K562 (cell line): ENCODE data around the gene CCL2. TPM values are rescaled to one million over a fixed set of nuclear protein-coding genes. Genes with fewer than 3 reads are reported as not detected.

Experiments used
- ATAC-seq: fragments of 200-7000 bp; cut with Tn5 transposase; 3 replicates; pipeline ENCODE4 v1.9.1; 2020; ENCODE audit warnings: moderate library complexity
- BruUV-seq: library from RNA; stranded (reverse); fragments of 400-500 nt; replicated peaks from 2 replicates; lab custom pipeline; 2021; lab: Mats Ljungman, UMichigan
- CTCF ChIA-PET: fragments of 300-600 bp; formaldehyde crosslinking; extraction: SDS; loops from one replicate; lab custom pipeline; 2021; ENCODE audit warnings: low intra/inter-chr PET ratio; lab: Yijun Ruan, JAX
- POLR2A ChIA-PET: fragments of 300-600, 350-650 bp; sonication (Branson Sonifier 250); formaldehyde crosslinking; extraction: SDS; loops from one replicate; lab custom pipeline; 2021; ENCODE audit warnings: antibody characterized with exemption, inconsistent platforms; lab: Yijun Ruan, JAX
- DNase-seq, 4 experiments: peaks; one replicate each; pipeline versions ENCODE4 v3.0.0 to v3.0.0-alpha.2; 2011 to 2018; ENCODE audit warnings: low spot score in 3 of 4, mixed read lengths in 3 of 4; ENCODE audit errors: extremely low read depth in 1 of 4
- FAIRE-seq: peaks from 2 replicates; lab custom pipeline; 2011; peaks lifted over from hg19 to GRCh38; lab: Jason Lieb, UNC
- H2AFZ ChIP-seq: 2 replicates; pipeline ENCODE4 v1.6.0; 2011; ENCODE audit warnings: low read depth, low read length, control low read depth, inconsistent platforms
- H3K27ac ChIP-seq: fragments of 200-600 bp; 3 replicates; pipeline ENCODE4 v1.8.0; 2011; ENCODE audit warnings: low read depth, mild to moderate bottlenecking, control low read depth, inconsistent platforms, low read length, moderate library complexity, mixed read lengths; ENCODE audit errors: extremely low read depth
- H3K27me3 ChIP-seq, 2 experiments: fragments of 300-600 bp in 1 of 2; 2 replicates in 1 of 2; 3 replicates in 1 of 2; pipeline versions ENCODE4 v1.6.0 to v1.8.0; 2011; ENCODE audit warnings: inconsistent platforms in 2 of 2, low read length in 2 of 2, mild to moderate bottlenecking in 1 of 2, mixed read lengths in 1 of 2, moderate library complexity in 1 of 2; ENCODE audit not compliant: control insufficient read depth in 2 of 2, insufficient read depth in 2 of 2
- H3K36me3 ChIP-seq: fragments of 300-600 bp; 3 replicates; pipeline ENCODE4 v1.8.0; 2011; ENCODE audit warnings: mild to moderate bottlenecking, low read length, inconsistent platforms; ENCODE audit not compliant: control insufficient read depth, insufficient read depth
- H3K4me1 ChIP-seq, 2 experiments: fragments of 200-600 bp in 1 of 2; replicated peaks in 1 of 2; 2 replicates in 1 of 2; 3 replicates in 1 of 2; pipeline versions ENCODE4 v1.5.1 to v1.8.0; 2011; ENCODE audit warnings: inconsistent platforms in 2 of 2, low read length in 2 of 2, mild to moderate bottlenecking in 1 of 2, mixed read lengths in 1 of 2, moderate library complexity in 1 of 2; ENCODE audit not compliant: control insufficient read depth in 2 of 2, insufficient read depth in 2 of 2
- H3K4me2 ChIP-seq: 2 replicates; pipeline ENCODE4 v1.6.1; 2011; ENCODE audit warnings: low read length, control low read depth, inconsistent platforms, mixed read lengths; ENCODE audit not compliant: insufficient read depth
- H3K4me3 ChIP-seq: fragments of 200-600 bp; sonication (generic), shearing (Covaris generic); 2 replicates; pipeline ENCODE4 v1.5.1; 2016; ENCODE audit warnings: control low read depth, inconsistent platforms
- H3K79me2 ChIP-seq: fragments of 200-600 bp; 3 replicates; pipeline ENCODE4 v1.8.0; 2011; ENCODE audit warnings: low read length, inconsistent platforms; ENCODE audit not compliant: control insufficient read depth, insufficient read depth
- H3K9ac ChIP-seq, 2 experiments: 2 replicates each; pipeline versions ENCODE4 v1.6.0 to v1.6.1; 2011; ENCODE audit warnings: low read depth in 2 of 2, low read length in 2 of 2, control low read depth in 1 of 2, inconsistent platforms in 1 of 2, mild to moderate bottlenecking in 1 of 2, mixed read lengths in 1 of 2; ENCODE audit not compliant: insufficient read depth in 1 of 2
- H3K9me1 ChIP-seq: one replicate; pipeline ENCODE4 v1.6.0; 2011; ENCODE audit warnings: inconsistent platforms, mild to moderate bottlenecking, low read length, moderate library complexity; ENCODE audit not compliant: control insufficient read depth, insufficient read depth
- H3K9me3 ChIP-seq: replicated peaks from 2 replicates; pipeline ENCODE4 v1.5.1; 2011; ENCODE audit warnings: low read depth, low read length, inconsistent platforms; ENCODE audit not compliant: control insufficient read depth, insufficient read depth
- H4K20me1 ChIP-seq: replicated peaks from 2 replicates; pipeline ENCODE4 v1.6.1; 2011; ENCODE audit warnings: low read length, inconsistent platforms, mixed read lengths; ENCODE audit not compliant: control insufficient read depth, insufficient read depth
- BCOR ChIP-seq: fragments of 450-650 bp; IDR thresholded peaks from 2 replicates; pipeline ENCODE4 v1.6.1; 2016
- CAMTA2 ChIP-seq: fragments of 250-450 bp; sonication (Bioruptor Pico); conservative IDR thresholded peaks from 2 replicates; pipeline ENCODE4 v1.5.1; 2022
- ELF2 ChIP-seq: fragments of 250-450 bp; sonication (Bioruptor Pico); IDR thresholded peaks from 2 replicates; pipeline ENCODE4 v1.5.0; 2021; ENCODE audit warnings: mild to moderate bottlenecking
- FOSL1 ChIP-seq: fragments of 200-800 bp; sonication (Bioruptor generic); conservative IDR thresholded peaks from 2 replicates; pipeline ENCODE4 v1.6.1; 2016; ENCODE audit warnings: missing genetic modification characterization, missing compliant biosample characterization
- FOXJ3 ChIP-seq: sonication (generic); formaldehyde crosslinking; IDR thresholded peaks from 2 replicates; pipeline ENCODE4 v1.4.0; 2020; ENCODE audit warnings: mild to moderate bottlenecking, missing genetic modification reagents
- GABPA ChIP-seq: fragments of 200-800 bp; sonication (Bioruptor generic); conservative IDR thresholded peaks from 2 replicates; pipeline ENCODE4 v1.6.1; 2016; ENCODE audit warnings: low read depth, missing genetic modification characterization, missing compliant biosample characterization
- ILF3 ChIP-seq: fragments of 450-650 bp; IDR thresholded peaks from 2 replicates; pipeline ENCODE4 v1.6.1; 2018; ENCODE audit warnings: antibody characterized with exemption, mild to moderate bottlenecking, moderate library complexity, borderline replicate concordance
- PHB2 ChIP-seq: fragments of 450-650 bp; IDR thresholded peaks from 2 replicates; pipeline ENCODE4 v1.6.1; 2017; ENCODE audit warnings: low read depth
- RBFOX2 ChIP-seq: fragments of 200-400 bp; formaldehyde crosslinking; IDR thresholded peaks from 2 replicates; pipeline ENCODE4 v1.6.1; 2017; ENCODE audit warnings: low read depth, mild to moderate bottlenecking, low read length, moderate library complexity
- SMAD4 ChIP-seq: fragments of 250-450 bp; sonication (Bioruptor Pico); conservative IDR thresholded peaks from 2 replicates; pipeline ENCODE4 v1.8.0; 2021; ENCODE audit warnings: inconsistent platforms, mild to moderate bottlenecking, moderate library complexity
- ZFP1 ChIP-seq: fragments of 450-650 bp; formaldehyde crosslinking; IDR thresholded peaks from 2 replicates; pipeline ENCODE4 v1.4.0; 2020; ENCODE audit warnings: mild to moderate bottlenecking, mixed read lengths
- ZNF589 ChIP-seq: fragments of 200-800 bp; sonication (Bioruptor generic); IDR thresholded peaks from 2 replicates; pipeline ENCODE4 v1.6.1; 2016; ENCODE audit warnings: low read depth, missing genetic modification characterization, missing compliant biosample characterization
- WGBS: fragments of 100-300 bp; shearing (Covaris generic); methylation state at CpG from one replicate; pipeline ENCODE4 v1.1.6; 2016; ENCODE audit warnings: low coverage, mixed read lengths; ENCODE audit not compliant: insufficient coverage; ENCODE audit errors: missing lambda C conversion rate; 5-methylcytosine and 5-hydroxymethylcytosine counted together
- in situ Hi-C: fragments of 300-500 bp; cut with MboI; formaldehyde crosslinking; loops from 4 replicates; pipeline ENCODE4 v1.15.0; 2018; ENCODE audit warnings: inconsistent platforms, mixed read lengths
- intact Hi-C: fragments of 100-400 bp; cut with micrococcal nuclease; formaldehyde crosslinking; loops from 2 replicates; pipeline ENCODE4 v1.14.2; 2022
- polyA plus RNA-seq, 8 experiments: library from polyadenylated mRNA; depleted of rRNA in 4 of 8; stranded (reverse) in 5 of 8; unstranded in 3 of 8; fragments of >200 nt; fragmentation: Nextera tagmentation in 2 of 8; fragmentation: Illumina TruSeq in 1 of 8; extraction: Ambion mirVana in 2 of 8; extraction: Trizol in 1 of 8; gene quantifications; 2 replicates each; pipeline versions ENCODE4 v1.2.1 to v1.2.3, GENCODE V29; 2011 to 2014; ENCODE audit warnings: inconsistent platforms in 1 of 8, missing spikeins in 1 of 8
- total RNA-seq, 7 experiments: library from RNA; depleted of rRNA in 6 of 7; stranded (reverse); fragments of >200 nt in 6 of 7; fragmentation: Illumina TruSeq in 2 of 7; extraction: Trizol in 2 of 7; gene quantifications; 2 replicates each; pipeline versions ENCODE4 v1.2.1 to v1.2.3, GENCODE V29; 2011 to 2021; ENCODE audit warnings: low replicate concordance in 1 of 7

The CCL2 gene
- total and polyA plus RNA-seq, 9 of the 15 experiments (the other 6 are each of a cell fraction or from before 2014, with no cell fraction given): 0.54 to 5.4 (median 0.88) TPM

DNA sequence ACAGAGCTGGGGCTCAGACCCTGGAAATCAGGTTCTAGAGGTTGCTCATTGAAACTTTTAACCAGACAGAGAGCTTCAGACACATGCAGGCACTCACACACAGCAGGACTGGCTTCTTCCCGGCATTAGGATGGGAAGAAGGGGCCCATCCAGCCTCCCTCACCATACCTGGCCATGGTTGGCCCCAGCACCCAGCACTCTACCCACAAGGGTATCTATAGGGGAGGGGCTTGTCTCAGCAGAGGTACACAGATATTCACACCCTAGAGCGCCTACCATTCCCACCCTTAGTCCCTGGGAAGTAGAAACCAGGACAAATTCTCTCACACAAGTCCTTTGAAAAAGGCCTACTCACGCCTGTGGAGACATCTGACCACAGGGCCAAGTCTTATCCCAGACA lies 20.5 kb upstream of the CCL2 start:
- CTCF ChIA-PET: no interaction called here

GRCh38 chr17:34235389-34236028 lies 19.6 kb upstream of the CCL2 start:
- H3K9me3 ChIP-seq: no peaks in the 10 kb centered on the region
- H3K27me3 ChIP-seq: no peaks in the 10 kb centered on the region; a peak in 1 of 5 replicates
- H3K79me2 ChIP-seq: no peaks in the 10 kb centered on the region
- 6% methylated on average over 6 of the region's 6 CpGs for WGBS
- H3K27ac ChIP-seq: no peak overlapping the region
- no peak overlapping the region for H3K9ac ChIP-seq
- no peak for FAIRE-seq
- TF ChIP-seq FOSL1 (tag): no peak
- TF ChIP-seq CAMTA2 (CRISPR knock-in tag): no peak
- no peak for TF ChIP-seq RBFOX2
- TF ChIP-seq ZFP1: no peak
- no peak for TF ChIP-seq PHB2
- TF ChIP-seq SMAD4 (CRISPR knock-in tag): no peak
- TF ChIP-seq BCOR: no peak
- H2AFZ ChIP-seq: no peak overlapping the region
- in situ Hi-C loops: no loop called here
- DNase-seq: no peak
- H3K9me1 ChIP-seq: no peaks in the 10 kb centered on the region
- no peak overlapping the region for H3K4me3 ChIP-seq
- H4K20me1 ChIP-seq: no peaks in the 10 kb centered on the region
- no peak overlapping the region for H3K4me2 ChIP-seq
- ChIA-PET CTCF (no interaction called here), POLR2A (interaction anchor here (0.5 to 0.9 kb wide), 2 partner anchors 17 to 72 kb away, joined by 3 read pairs; no protein-coding TSS in a partner anchor)
- intact Hi-C loops: no loop called here
- H3K36me3 ChIP-seq: no peaks in the 10 kb centered on the region
- no peak for ATAC-seq
- BruUV-seq: no TSS peak
- no peaks in the 10 kb centered on the region for H3K4me1 ChIP-seq

More for the DNA sequence above, 20.5 kb upstream of the CCL2 start:
- H4K20me1 ChIP-seq: no peaks in the 10 kb centered on the region
- WGBS: 7% methylated on average over 2 of the region's 3 CpGs
- H3K4me2 ChIP-seq: no peak overlapping the region
- TF ChIP-seq ELF2 (CRISPR knock-in tag) (no peak), ILF3 (no peak), GABPA (tag) (no peak), FOXJ3 (CRISPR knock-in tag) (no peak), ZNF589 (CRISPR knock-in tag) (no peak)
- DNase-seq: no peak
- no peak overlapping the region for H3K4me3 ChIP-seq
- POLR2A ChIA-PET: interaction anchor here (1.1 kb wide), 1 partner anchor 52 kb away, joined by 3 read pairs; no protein-coding TSS in a partner anchor
- H3K79me2 ChIP-seq: no peaks in the 10 kb centered on the region
- FAIRE-seq: no peak
- intact Hi-C loops (no loop called here), in situ Hi-C loops (no loop called here)
- no peaks in the 10 kb centered on the region for H3K9me3 ChIP-seq
- H3K9me1 ChIP-seq: no peaks in the 10 kb centered on the region
- no peaks in the 10 kb centered on the region; a peak in 1 of 5 replicates for H3K27me3 ChIP-seq
- no peak for ATAC-seq
- no peaks in the 10 kb centered on the region for H3K36me3 ChIP-seq
- no peak overlapping the region for H3K9ac ChIP-seq
- H3K27ac ChIP-seq: no peak overlapping the region
- H2AFZ ChIP-seq: no peak overlapping the region
- no peaks in the 10 kb centered on the region for H3K4me1 ChIP-seq
- BruUV-seq: no TSS peak
